ENCODE data around the gene ANKRD33B. TPM values are rescaled to one million over a fixed set of nuclear protein-coding genes. Genes with fewer than 3 reads are reported as not detected.

The ANKRD33B gene
- total RNA-seq, 4 donors from 2014 or later, result 4.4 to 17.2 (median 5.9) TPM

- peaks cover 3% of the 10 kb centered on the region for H3K27me3 ChIP-seq
- no peak for ATAC-seq
- H3K4me1 ChIP-seq, result no peaks in the 10 kb centered on the region
- H3K27ac ChIP-seq, result no peak overlapping the region
- 100% methylated on average over 3 of the region's 17 CpGs; no CpG with 5 or more reads in 1 of the 2 donors for WGBS, 2 donors (ENCODE audit: low coverage in 1 of 2)
- no peak overlapping the region for H3K4me3 ChIP-seq
- TF ChIP-seq CTCF (IDR thresholded peaks at IDR 0.05), result no peak
- TF ChIP-seq EP300 (IDR thresholded peaks at IDR 0.05), result no peak
- no peak for TF ChIP-seq POLR2AphosphoS5 (IDR thresholded peaks at IDR 0.05)
- TF ChIP-seq POLR2A (IDR thresholded peaks at IDR 0.05), result no peak
- peaks cover 0 to 70% of the 10 kb centered on the region in 2 donors for H3K36me3 ChIP-seq
- peaks cover 0 to 9% (median 0%) of the 10 kb centered on the region in 3 donors for H3K9me3 ChIP-seq
These were observed 117.1 kb downstream of the ANKRD33B start for GRCh38 chr5:10680876-10681481.

- H3K36me3 ChIP-seq, result peaks cover 0 to 70% of the 10 kb centered on the region in 2 donors
- no peak for TF ChIP-seq POLR2AphosphoS5 (IDR thresholded peaks at IDR 0.05)
- H3K4me1 ChIP-seq, result no peaks in the 10 kb centered on the region
- peaks cover 0 to 7% (median 0%) of the 10 kb centered on the region in 3 donors for H3K9me3 ChIP-seq
- ATAC-seq, result no peak
- H3K27me3 ChIP-seq, result no peaks in the 10 kb centered on the region
- WGBS, 2 donors (ENCODE audit: low coverage in 1 of 2), result 80 to 92% methylated on average over 1 to 12 of the region's 22 CpGs
- no peak overlapping the region for H3K4me3 ChIP-seq
- no peak overlapping the region for H3K27ac ChIP-seq
These were observed 118.1 kb downstream of the ANKRD33B start for GRCh38 chr5:10681731-10682679.

- peaks cover 0 to 62% of the 10 kb centered on the region in 2 donors for H3K36me3 ChIP-seq
- WGBS, 2 donors (ENCODE audit: low coverage in 1 of 2), result no CpG with 5 or more reads among the region's 16 CpGs
- TF ChIP-seq POLR2A (IDR thresholded peaks at IDR 0.05) (no peak), POLR2AphosphoS5 (IDR thresholded peaks at IDR 0.05) (no peak), CTCF (IDR thresholded peaks at IDR 0.05) (no peak), EP300 (IDR thresholded peaks at IDR 0.05) (no peak)
These were observed 119.1 kb downstream of the ANKRD33B start for GRCh38 chr5:10682801-10683525.

GRCh38 chr5:10684303-10685086 is 120.6 kb downstream of the ANKRD33B start:
- Histone ChIP-seq H3K4me3 (no peak overlapping the region), H3K27me3 (no peaks in the 10 kb centered on the region), H3K9me3 (no peaks in the 10 kb centered on the region), H3K36me3 (peaks cover 0 to 47% of the 10 kb centered on the region in 2 donors), H3K4me1 (no peaks in the 10 kb centered on the region), H3K27ac (no peak overlapping the region)
- TF ChIP-seq POLR2AphosphoS5 (IDR thresholded peaks at IDR 0.05), result no peak
- no peak for TF ChIP-seq POLR2A (IDR thresholded peaks at IDR 0.05)
- no peak for TF ChIP-seq CTCF (IDR thresholded peaks at IDR 0.05)
- no peak for TF ChIP-seq EP300 (IDR thresholded peaks at IDR 0.05)
- 85 to 93% methylated on average over 5 to 9 of the region's 11 CpGs for WGBS, 2 donors (ENCODE audit: low coverage in 1 of 2)
- no peak for ATAC-seq

More at GRCh38 chr5:10682801-10683525, 119.1 kb downstream of the ANKRD33B start:
- H3K4me1 ChIP-seq, result no peaks in the 10 kb centered on the region
- H3K27ac ChIP-seq, result no peak overlapping the region
- ATAC-seq, result no peak
- no peaks in the 10 kb centered on the region for H3K9me3 ChIP-seq
- H3K27me3 ChIP-seq, result no peaks in the 10 kb centered on the region
- no peak overlapping the region for H3K4me3 ChIP-seq
